K562 (cell line): Measurements from ENCODE around the gene ZNF516. TPM values are rescaled to one million over a fixed set of nuclear protein-coding genes. Genes with fewer than 3 reads are reported as not detected.

Experiments
- ATAC-seq: fragments of 200-7000 bp; cut with Tn5 transposase; 3 replicates; pipeline ENCODE4 v1.9.1; 2020; ENCODE audit warnings: moderate library complexity
- BruUV-seq: library from RNA; stranded (reverse); fragments of 400-500 nt; replicated peaks from 2 replicates; lab custom pipeline; 2021; lab: Mats Ljungman, UMichigan
- CTCF ChIA-PET: fragments of 300-600 bp; formaldehyde crosslinking; extraction: SDS; loops from one replicate; lab custom pipeline; 2021; ENCODE audit warnings: low intra/inter-chr PET ratio; lab: Yijun Ruan, JAX
- POLR2A ChIA-PET: fragments of 300-600, 350-650 bp; sonication (Branson Sonifier 250); formaldehyde crosslinking; extraction: SDS; loops from one replicate; lab custom pipeline; 2021; ENCODE audit warnings: antibody characterized with exemption, inconsistent platforms; lab: Yijun Ruan, JAX
- DNase-seq, 4 experiments: peaks; one replicate each; pipeline versions ENCODE4 v3.0.0 to v3.0.0-alpha.2; 2011 to 2018; ENCODE audit warnings: low spot score in 3 of 4, mixed read lengths in 3 of 4; ENCODE audit errors: extremely low read depth in 1 of 4
- FAIRE-seq: peaks from 2 replicates; lab custom pipeline; 2011; peaks lifted over from hg19 to GRCh38; lab: Jason Lieb, UNC
- H2AFZ ChIP-seq: 2 replicates; pipeline ENCODE4 v1.6.0; 2011; ENCODE audit warnings: low read depth, low read length, control low read depth, inconsistent platforms
- H3K27ac ChIP-seq: fragments of 200-600 bp; 3 replicates; pipeline ENCODE4 v1.8.0; 2011; ENCODE audit warnings: low read depth, mild to moderate bottlenecking, control low read depth, inconsistent platforms, low read length, moderate library complexity, mixed read lengths; ENCODE audit errors: extremely low read depth
- H3K27me3 ChIP-seq, 2 experiments: fragments of 300-600 bp in 1 of 2; 2 replicates in 1 of 2; 3 replicates in 1 of 2; pipeline versions ENCODE4 v1.6.0 to v1.8.0; 2011; ENCODE audit warnings: inconsistent platforms in 2 of 2, low read length in 2 of 2, mild to moderate bottlenecking in 1 of 2, mixed read lengths in 1 of 2, moderate library complexity in 1 of 2; ENCODE audit not compliant: control insufficient read depth in 2 of 2, insufficient read depth in 2 of 2
- H3K36me3 ChIP-seq: fragments of 300-600 bp; 3 replicates; pipeline ENCODE4 v1.8.0; 2011; ENCODE audit warnings: mild to moderate bottlenecking, low read length, inconsistent platforms; ENCODE audit not compliant: control insufficient read depth, insufficient read depth
- H3K4me1 ChIP-seq, 2 experiments: fragments of 200-600 bp in 1 of 2; replicated peaks in 1 of 2; 2 replicates in 1 of 2; 3 replicates in 1 of 2; pipeline versions ENCODE4 v1.5.1 to v1.8.0; 2011; ENCODE audit warnings: inconsistent platforms in 2 of 2, low read length in 2 of 2, mild to moderate bottlenecking in 1 of 2, mixed read lengths in 1 of 2, moderate library complexity in 1 of 2; ENCODE audit not compliant: control insufficient read depth in 2 of 2, insufficient read depth in 2 of 2
- H3K4me2 ChIP-seq: 2 replicates; pipeline ENCODE4 v1.6.1; 2011; ENCODE audit warnings: low read length, control low read depth, inconsistent platforms, mixed read lengths; ENCODE audit not compliant: insufficient read depth
- H3K4me3 ChIP-seq: fragments of 200-600 bp; sonication (generic), shearing (Covaris generic); 2 replicates; pipeline ENCODE4 v1.5.1; 2016; ENCODE audit warnings: control low read depth, inconsistent platforms
- H3K79me2 ChIP-seq: fragments of 200-600 bp; 3 replicates; pipeline ENCODE4 v1.8.0; 2011; ENCODE audit warnings: low read length, inconsistent platforms; ENCODE audit not compliant: control insufficient read depth, insufficient read depth
- H3K9ac ChIP-seq, 2 experiments: 2 replicates each; pipeline versions ENCODE4 v1.6.0 to v1.6.1; 2011; ENCODE audit warnings: low read depth in 2 of 2, low read length in 2 of 2, control low read depth in 1 of 2, inconsistent platforms in 1 of 2, mild to moderate bottlenecking in 1 of 2, mixed read lengths in 1 of 2; ENCODE audit not compliant: insufficient read depth in 1 of 2
- H3K9me1 ChIP-seq: one replicate; pipeline ENCODE4 v1.6.0; 2011; ENCODE audit warnings: inconsistent platforms, mild to moderate bottlenecking, low read length, moderate library complexity; ENCODE audit not compliant: control insufficient read depth, insufficient read depth
- H3K9me3 ChIP-seq: replicated peaks from 2 replicates; pipeline ENCODE4 v1.5.1; 2011; ENCODE audit warnings: low read depth, low read length, inconsistent platforms; ENCODE audit not compliant: control insufficient read depth, insufficient read depth
- H4K20me1 ChIP-seq: replicated peaks from 2 replicates; pipeline ENCODE4 v1.6.1; 2011; ENCODE audit warnings: low read length, inconsistent platforms, mixed read lengths; ENCODE audit not compliant: control insufficient read depth, insufficient read depth
- CEBPZ ChIP-seq: fragments of 150-350 bp; IDR thresholded peaks from 2 replicates; pipeline ENCODE4 v1.6.1; 2014; ENCODE audit warnings: low read depth, mild to moderate bottlenecking, low read length, borderline replicate concordance
- NRF1 ChIP-seq, 2 experiments: fragments of 450-650 bp; IDR thresholded peaks in 1 of 2; conservative IDR thresholded peaks in 1 of 2; 2 replicates each; pipeline ENCODE4 v1.6.1; 2014; ENCODE audit warnings: mild to moderate bottlenecking in 2 of 2
- VEZF1 ChIP-seq: fragments of 200-800 bp; sonication (Bioruptor generic); IDR thresholded peaks from 2 replicates; pipeline ENCODE4 v1.6.1; 2017; ENCODE audit warnings: missing genetic modification characterization, missing compliant biosample characterization
- WGBS: fragments of 100-300 bp; shearing (Covaris generic); methylation state at CpG from one replicate; pipeline ENCODE4 v1.1.6; 2016; ENCODE audit warnings: low coverage, mixed read lengths; ENCODE audit not compliant: insufficient coverage; ENCODE audit errors: missing lambda C conversion rate; 5-methylcytosine and 5-hydroxymethylcytosine counted together
- in situ Hi-C: fragments of 300-500 bp; cut with MboI; formaldehyde crosslinking; loops from 4 replicates; pipeline ENCODE4 v1.15.0; 2018; ENCODE audit warnings: inconsistent platforms, mixed read lengths
- intact Hi-C: fragments of 100-400 bp; cut with micrococcal nuclease; formaldehyde crosslinking; loops from 2 replicates; pipeline ENCODE4 v1.14.2; 2022
- polyA plus RNA-seq, 8 experiments: library from polyadenylated mRNA; depleted of rRNA in 4 of 8; stranded (reverse) in 5 of 8; unstranded in 3 of 8; fragments of >200 nt; fragmentation: Nextera tagmentation in 2 of 8; fragmentation: Illumina TruSeq in 1 of 8; extraction: Ambion mirVana in 2 of 8; extraction: Trizol in 1 of 8; gene quantifications; 2 replicates each; pipeline versions ENCODE4 v1.2.1 to v1.2.3, GENCODE V29; 2011 to 2014; ENCODE audit warnings: inconsistent platforms in 1 of 8, missing spikeins in 1 of 8
- total RNA-seq, 7 experiments: library from RNA; depleted of rRNA in 6 of 7; stranded (reverse); fragments of >200 nt in 6 of 7; fragmentation: Illumina TruSeq in 2 of 7; extraction: Trizol in 2 of 7; gene quantifications; 2 replicates each; pipeline versions ENCODE4 v1.2.1 to v1.2.3, GENCODE V29; 2011 to 2021; ENCODE audit warnings: low replicate concordance in 1 of 7

ZNF516 gene
- total and polyA plus RNA-seq, 9 of the 15 experiments (the other 6 are each of a cell fraction or from before 2014, with no cell fraction given): 0.04 to 0.20 (median 0.08) TPM; not detected in 3

- no peak for TF ChIP-seq VEZF1 (CRISPR knock-in tag)
These were observed 35.3 kb upstream of the ZNF516 start (continued) for GRCh38 chr18:76530391-76530790.

- TF ChIP-seq NRF1 (conservative IDR thresholded peaks at IDR 0.05 in 1 of 2, IDR thresholded peaks at IDR 0.05 in 1 of 2) (peak; percentile 22 to 42; a peak in 2 of 4 replicates), CEBPZ (no peak)
- TF ChIP-seq, all 486 proteins: peak for 1
- peaks cover 0 to 22% of the 10 kb centered on the region in 2 experiments; a peak in 3 of 5 replicates for H3K27me3 ChIP-seq
- no peak overlapping the region for H3K9ac ChIP-seq
- WGBS: 10% methylated on average over 11 of the region's 23 CpGs
- H4K20me1 ChIP-seq: no peaks in the 10 kb centered on the region
- H3K9me3 ChIP-seq: no peaks in the 10 kb centered on the region
- no TSS peak for BruUV-seq
- ChIA-PET POLR2A (no interaction called here), CTCF (no interaction called here)
- ATAC-seq (no peak), DNase-seq (no peak), FAIRE-seq (no peak)
- no peaks in the 10 kb centered on the region for H3K79me2 ChIP-seq
- no peak overlapping the region for H3K4me3 ChIP-seq
- no peak overlapping the region for H3K27ac ChIP-seq
- no peaks in the 10 kb centered on the region for H3K36me3 ChIP-seq
- in situ Hi-C loops (no loop called here), intact Hi-C loops (no loop called here)
- no peak overlapping the region for H3K4me2 ChIP-seq
- H3K4me1 ChIP-seq: no peaks in the 10 kb centered on the region
- H2AFZ ChIP-seq: no peak overlapping the region
- H3K9me1 ChIP-seq: no peaks in the 10 kb centered on the region
These were observed 34.4 kb upstream of the ZNF516 start for GRCh38 chr18:76529433-76529811.
